Loucy (cell line): ENCODE results near the gene ENKD1.

Source experiments
- CTCF ChIP-seq: fragments of 200-600 bp; sonication (generic); conservative IDR thresholded peaks from 2 replicates; pipeline ENCODE4 v1.5.1; 2014; ENCODE audit warnings: mild to moderate bottlenecking, antibody characterized with exemption, low read length
- EZH2phosphoT487 ChIP-seq: fragments of 200-600 bp; IDR thresholded peaks from 2 replicates; pipeline ENCODE4 v1.6.1; 2018; ENCODE audit warnings: antibody characterized with exemption, mild to moderate bottlenecking, moderate library complexity, borderline replicate concordance

- no peak; the same call in 1 of the 2 replicates for TF ChIP-seq CTCF
- TF ChIP-seq EZH2phosphoT487: no peak
Observed at GRCh38 chr16:67668495-67669157, 2.1 kb upstream of the ENKD1 start.
